HUES6 (cell line): ENCODE data around the gene AHRR.

ENCODE experiments used
- H3K27ac ChIP-seq: 2 replicates; pipeline ENCODE4 v1.7.0; 2013; ENCODE audit warnings: low read depth, mild to moderate bottlenecking, low read length, inconsistent platforms
- H3K27me3 ChIP-seq: 2 replicates; pipeline ENCODE4 v1.6.1; 2013; ENCODE audit warnings: low read length; ENCODE audit not compliant: control insufficient read depth, insufficient read depth
- H3K36me3 ChIP-seq: 2 replicates; pipeline ENCODE4 v1.6.1; 2013; ENCODE audit warnings: low read length; ENCODE audit not compliant: control insufficient read depth, insufficient read depth
- H3K4me1 ChIP-seq: 2 replicates; pipeline ENCODE4 v1.6.1; 2013; ENCODE audit warnings: low read length; ENCODE audit not compliant: control insufficient read depth, insufficient read depth
- H3K4me3 ChIP-seq: 2 replicates; pipeline ENCODE4 v1.5.1; 2013; ENCODE audit warnings: low read depth, low read length
- H3K9ac ChIP-seq: one replicate; pipeline ENCODE4 v1.6.1; 2013; ENCODE audit warnings: mild to moderate bottlenecking, low read length
- H3K9me3 ChIP-seq: 2 replicates; pipeline ENCODE4 v1.6.1; 2013; ENCODE audit warnings: low read depth, low read length; ENCODE audit not compliant: control insufficient read depth, insufficient read depth

AHRR gene

GRCh38 chr5:313265-313664 lies 8.2 kb upstream of the AHRR start:
- Histone ChIP-seq H3K9me3 (no peaks in the 10 kb centered on the region), H3K9ac (no peak overlapping the region), H3K4me1 (peaks cover 4% of the 10 kb centered on the region; the same call in 1 of the 2 replicates), H3K27me3 (peaks cover under 1% of the 10 kb centered on the region; the same call in 1 of the 2 replicates), H3K36me3 (peaks cover 43% of the 10 kb centered on the region), H3K27ac (no peak overlapping the region), H3K4me3 (no peak overlapping the region)

GRCh38 chr5:313806-314376 lies 7.6 kb upstream of the AHRR start:
- no peak overlapping the region for H3K9ac ChIP-seq
- no peak overlapping the region for H3K4me3 ChIP-seq
- no peaks in the 10 kb centered on the region for H3K9me3 ChIP-seq
- H3K4me1 ChIP-seq = peaks cover 4% of the 10 kb centered on the region; the same call in 1 of the 2 replicates
- H3K27ac ChIP-seq = no peak overlapping the region
- peaks cover 6% of the 10 kb centered on the region for H3K27me3 ChIP-seq
- peaks cover 43% of the 10 kb centered on the region for H3K36me3 ChIP-seq

GRCh38 chr5:314676-315487 lies 6.6 kb upstream of the AHRR start:
- Histone ChIP-seq H3K27ac (no peak overlapping the region), H3K36me3 (peaks cover 42% of the 10 kb centered on the region), H3K4me1 (peaks cover 4% of the 10 kb centered on the region; the same call in 1 of the 2 replicates), H3K9me3 (no peaks in the 10 kb centered on the region), H3K4me3 (no peak overlapping the region), H3K9ac (no peak overlapping the region), H3K27me3 (peaks cover 16% of the 10 kb centered on the region)

- no peaks in the 10 kb centered on the region for H3K9me3 ChIP-seq
- H3K27ac ChIP-seq = no peak overlapping the region
- peaks cover 34% of the 10 kb centered on the region for H3K36me3 ChIP-seq
- H3K9ac ChIP-seq = no peak overlapping the region
- peaks cover 24% of the 10 kb centered on the region for H3K27me3 ChIP-seq
- no peak overlapping the region for H3K4me3 ChIP-seq
- peaks cover 4% of the 10 kb centered on the region; the same call in 1 of the 2 replicates for H3K4me1 ChIP-seq
These were observed 5.9 kb upstream of the AHRR start for GRCh38 chr5:315488-316209.

GRCh38 chr5:316210-317085 lies 5.1 kb upstream of the AHRR start:
- Histone ChIP-seq H3K4me1 (peaks cover 4% of the 10 kb centered on the region; the same call in 1 of the 2 replicates), H3K36me3 (peaks cover 28% of the 10 kb centered on the region), H3K27ac (no peak overlapping the region), H3K9ac (no peak overlapping the region), H3K9me3 (no peaks in the 10 kb centered on the region), H3K27me3 (peaks cover 32% of the 10 kb centered on the region), H3K4me3 (no peak overlapping the region)

GRCh38 chr5:317086-317811 lies 4.3 kb upstream of the AHRR start:
- Histone ChIP-seq H3K27me3 (peaks cover 39% of the 10 kb centered on the region), H3K4me1 (peaks cover 4% of the 10 kb centered on the region; the same call in 1 of the 2 replicates), H3K9ac (no peak overlapping the region), H3K27ac (no peak overlapping the region), H3K36me3 (peaks cover 26% of the 10 kb centered on the region), H3K9me3 (no peaks in the 10 kb centered on the region), H3K4me3 (no peak overlapping the region)

- peaks cover 51% of the 10 kb centered on the region for H3K27me3 ChIP-seq
- H3K4me3 ChIP-seq = no peak overlapping the region
- H3K4me1 ChIP-seq = peaks cover 4% of the 10 kb centered on the region; the same call in 1 of the 2 replicates
- H3K9ac ChIP-seq = no peak overlapping the region
- no peaks in the 10 kb centered on the region for H3K9me3 ChIP-seq
- H3K27ac ChIP-seq = no peak overlapping the region
- H3K36me3 ChIP-seq = peaks cover 25% of the 10 kb centered on the region
These were observed 3.1 kb upstream of the AHRR start for GRCh38 chr5:318341-318897.

- peaks cover 4% of the 10 kb centered on the region; the same call in 1 of the 2 replicates for H3K4me1 ChIP-seq
- peaks cover 19% of the 10 kb centered on the region for H3K36me3 ChIP-seq
- H3K27ac ChIP-seq = no peak overlapping the region
- H3K27me3 ChIP-seq = peaks cover 58% of the 10 kb centered on the region
- no peak overlapping the region for H3K9ac ChIP-seq
- H3K9me3 ChIP-seq = no peaks in the 10 kb centered on the region
- no peak overlapping the region for H3K4me3 ChIP-seq
These were observed 2.4 kb upstream of the AHRR start for GRCh38 chr5:318931-319601.

GRCh38 chr5:320524-321229 lies 837 bp upstream of the AHRR start:
- Histone ChIP-seq H3K36me3 (peaks cover 5% of the 10 kb centered on the region; the same call in 1 of the 2 replicates), H3K9ac (no peak overlapping the region), H3K4me3 (peak overlapping the region; percentile 85), H3K4me1 (peaks cover 4% of the 10 kb centered on the region; the same call in 1 of the 2 replicates), H3K27ac (no peak overlapping the region), H3K9me3 (no peaks in the 10 kb centered on the region), H3K27me3 (peaks cover 65% of the 10 kb centered on the region)
